ENCODE results near the gene COL18A1. TPM values are rescaled to one million over a fixed set of nuclear protein-coding genes. Genes with fewer than 3 reads are reported as not detected.

COL18A1 gene
- total RNA-seq, 1 experiment from 2014 or later = 676 TPM

DNA sequence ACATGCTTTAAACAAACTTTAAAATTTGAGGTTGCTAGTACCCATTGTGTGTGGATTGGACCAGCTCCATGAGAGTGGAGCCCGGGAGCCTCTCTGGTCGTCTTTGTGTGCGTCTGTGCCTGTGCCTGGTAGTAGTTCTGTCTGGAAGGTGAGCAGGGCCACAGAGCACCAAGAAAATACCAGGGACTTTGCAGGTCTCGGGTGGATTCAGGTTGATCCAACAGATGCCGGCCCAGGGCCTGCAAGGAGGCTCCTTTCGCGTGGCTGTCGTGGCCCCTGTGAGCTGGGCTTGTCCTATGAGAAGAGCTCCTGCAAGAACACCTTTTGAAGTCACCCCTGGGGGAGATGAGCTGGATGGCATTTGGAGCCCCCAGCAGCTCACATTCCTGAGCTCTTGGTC is 28.3 kb downstream of the COL18A1 start:
- TSS peak; percentile 42 for BruUV-seq (replicated peaks)
- no peak overlapping the region for H3K4me3 ChIP-seq (ENCODE audit: low read depth in 2 of 2, low read length in 2 of 2)
- no peaks in the 10 kb centered on the region for H3K27me3 ChIP-seq (ENCODE audit: control insufficient read depth, insufficient read depth, low read length)
- POLR2A ChIA-PET = no interaction called here
- peak overlapping the region; percentile 89 for H3K27ac ChIP-seq (ENCODE audit: low read length)
- H3K36me3 ChIP-seq (ENCODE audit: control insufficient read depth, insufficient read depth, low read length) = no peaks in the 10 kb centered on the region
- H3K9me3 ChIP-seq (ENCODE audit: control insufficient read depth, insufficient read depth, low read depth, low read length) = no peaks in the 10 kb centered on the region
- in situ Hi-C loops (cut with HindIII; ENCODE audit: low pct_unique_long_range_greater_than_20kb, low sequenced_read_pairs) = no loop called here
- DNase-seq (ENCODE audit: low read depth, low spot score) (no peak), ATAC-seq (no peak)
- TF ChIP-seq, protein P1, sequence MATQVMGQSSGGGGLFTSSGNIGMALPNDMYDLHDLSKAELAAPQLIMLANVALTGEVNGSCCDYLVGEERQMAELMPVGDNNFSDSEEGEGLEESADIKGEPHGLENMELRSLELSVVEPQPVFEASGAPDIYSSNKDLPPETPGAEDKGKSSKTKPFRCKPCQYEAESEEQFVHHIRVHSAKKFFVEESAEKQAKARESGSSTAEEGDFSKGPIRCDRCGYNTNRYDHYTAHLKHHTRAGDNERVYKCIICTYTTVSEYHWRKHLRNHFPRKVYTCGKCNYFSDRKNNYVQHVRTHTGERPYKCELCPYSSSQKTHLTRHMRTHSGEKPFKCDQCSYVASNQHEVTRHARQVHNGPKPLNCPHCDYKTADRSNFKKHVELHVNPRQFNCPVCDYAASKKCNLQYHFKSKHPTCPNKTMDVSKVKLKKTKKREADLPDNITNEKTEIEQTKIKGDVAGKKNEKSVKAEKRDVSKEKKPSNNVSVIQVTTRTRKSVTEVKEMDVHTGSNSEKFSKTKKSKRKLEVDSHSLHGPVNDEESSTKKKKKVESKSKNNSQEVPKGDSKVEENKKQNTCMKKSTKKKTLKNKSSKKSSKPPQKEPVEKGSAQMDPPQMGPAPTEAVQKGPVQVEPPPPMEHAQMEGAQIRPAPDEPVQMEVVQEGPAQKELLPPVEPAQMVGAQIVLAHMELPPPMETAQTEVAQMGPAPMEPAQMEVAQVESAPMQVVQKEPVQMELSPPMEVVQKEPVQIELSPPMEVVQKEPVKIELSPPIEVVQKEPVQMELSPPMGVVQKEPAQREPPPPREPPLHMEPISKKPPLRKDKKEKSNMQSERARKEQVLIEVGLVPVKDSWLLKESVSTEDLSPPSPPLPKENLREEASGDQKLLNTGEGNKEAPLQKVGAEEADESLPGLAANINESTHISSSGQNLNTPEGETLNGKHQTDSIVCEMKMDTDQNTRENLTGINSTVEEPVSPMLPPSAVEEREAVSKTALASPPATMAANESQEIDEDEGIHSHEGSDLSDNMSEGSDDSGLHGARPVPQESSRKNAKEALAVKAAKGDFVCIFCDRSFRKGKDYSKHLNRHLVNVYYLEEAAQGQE (IDR thresholded peaks at IDR 0.05; ENCODE audit: insufficient read depth in 1 of 2, low read depth in 2 of 2, low read length in 1 of 2) = no peak
- TF ChIP-seq SIN3A (IDR thresholded peaks at IDR 0.05; ENCODE audit: borderline replicate concordance, insufficient read depth, low read depth, low read length) (no peak), POLR2AphosphoS5 (IDR thresholded peaks at IDR 0.05; ENCODE audit: low read depth, low read length) (no peak), TCF7L2 (IDR thresholded peaks at IDR 0.05; ENCODE audit: low read depth, low read length) (no peak; the same call in none of the 2 replicates)
- TF ChIP-seq, protein P2, sequence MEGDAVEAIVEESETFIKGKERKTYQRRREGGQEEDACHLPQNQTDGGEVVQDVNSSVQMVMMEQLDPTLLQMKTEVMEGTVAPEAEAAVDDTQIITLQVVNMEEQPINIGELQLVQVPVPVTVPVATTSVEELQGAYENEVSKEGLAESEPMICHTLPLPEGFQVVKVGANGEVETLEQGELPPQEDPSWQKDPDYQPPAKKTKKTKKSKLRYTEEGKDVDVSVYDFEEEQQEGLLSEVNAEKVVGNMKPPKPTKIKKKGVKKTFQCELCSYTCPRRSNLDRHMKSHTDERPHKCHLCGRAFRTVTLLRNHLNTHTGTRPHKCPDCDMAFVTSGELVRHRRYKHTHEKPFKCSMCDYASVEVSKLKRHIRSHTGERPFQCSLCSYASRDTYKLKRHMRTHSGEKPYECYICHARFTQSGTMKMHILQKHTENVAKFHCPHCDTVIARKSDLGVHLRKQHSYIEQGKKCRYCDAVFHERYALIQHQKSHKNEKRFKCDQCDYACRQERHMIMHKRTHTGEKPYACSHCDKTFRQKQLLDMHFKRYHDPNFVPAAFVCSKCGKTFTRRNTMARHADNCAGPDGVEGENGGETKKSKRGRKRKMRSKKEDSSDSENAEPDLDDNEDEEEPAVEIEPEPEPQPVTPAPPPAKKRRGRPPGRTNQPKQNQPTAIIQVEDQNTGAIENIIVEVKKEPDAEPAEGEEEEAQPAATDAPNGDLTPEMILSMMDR (IDR thresholded peaks at IDR 0.05) = no peak
- CTCF ChIA-PET = no interaction called here
- peaks cover 77% of the 10 kb centered on the region for H3K4me1 ChIP-seq (ENCODE audit: control insufficient read depth, insufficient read depth, low read length)
- intact Hi-C loops (cut with micrococcal nuclease; ENCODE audit: unreplicated experiment) = no loop called here

DNA sequence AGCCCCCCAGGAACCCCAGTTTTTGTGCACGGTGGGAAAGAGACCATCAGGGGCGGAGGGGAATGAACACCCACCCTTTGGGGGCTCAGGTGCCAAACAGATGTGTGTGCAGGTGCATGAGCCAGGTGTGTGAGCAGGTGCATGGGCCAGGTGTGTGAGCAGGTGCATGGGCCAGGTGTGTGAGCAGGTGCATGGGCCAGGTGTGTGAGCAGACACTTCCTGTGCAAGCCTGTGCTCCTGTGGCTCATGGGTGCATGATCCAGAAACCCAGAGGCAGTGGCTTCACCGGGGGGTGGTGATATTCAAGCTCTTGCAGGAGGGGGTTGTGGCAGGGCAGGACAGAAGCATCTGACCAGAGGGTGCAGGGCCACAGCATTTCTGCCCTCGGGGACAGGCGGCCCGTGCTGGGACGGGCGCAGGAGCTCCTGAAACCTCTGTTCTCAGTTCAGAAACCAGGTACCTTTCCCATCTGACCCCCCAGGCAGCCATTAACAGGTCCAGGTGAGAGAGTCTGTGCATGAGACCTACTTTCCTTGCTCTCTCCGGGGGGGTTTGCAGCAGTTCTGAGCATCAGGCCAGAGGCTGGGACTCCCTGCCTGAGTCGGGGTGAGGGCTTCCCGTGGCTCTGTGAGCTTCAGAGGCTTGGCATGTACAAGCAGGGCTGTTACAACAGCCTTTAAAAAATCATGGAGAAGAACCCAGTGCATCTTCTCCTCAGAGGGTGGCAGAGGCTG is 29.1 kb downstream of the COL18A1 start:
- no peaks in the 10 kb centered on the region for H3K27me3 ChIP-seq (ENCODE audit: control insufficient read depth, insufficient read depth, low read length)
- no peak overlapping the region for H3K4me3 ChIP-seq (ENCODE audit: low read depth in 2 of 2, low read length in 2 of 2)
- H3K4me1 ChIP-seq (ENCODE audit: control insufficient read depth, insufficient read depth, low read length) = peaks cover 77% of the 10 kb centered on the region
- no TSS peak for BruUV-seq (replicated peaks)
- ChIA-PET CTCF (no interaction called here), POLR2A (no interaction called here)
- no peak for ATAC-seq
- peak overlapping the region; percentile 89 for H3K27ac ChIP-seq (ENCODE audit: low read length)
- TF ChIP-seq TCF7L2 (IDR thresholded peaks at IDR 0.05; ENCODE audit: low read depth, low read length) = no peak
- TF ChIP-seq, protein P1 (IDR thresholded peaks at IDR 0.05; ENCODE audit: insufficient read depth in 1 of 2, low read depth in 2 of 2, low read length in 1 of 2) = no peak
- TF ChIP-seq, protein P2 (IDR thresholded peaks at IDR 0.05) = no peak
- no peak for TF ChIP-seq SIN3A (IDR thresholded peaks at IDR 0.05; ENCODE audit: borderline replicate concordance, insufficient read depth, low read depth, low read length)
- no peak; the same call in 1 of the 2 replicates for TF ChIP-seq POLR2AphosphoS5 (IDR thresholded peaks at IDR 0.05; ENCODE audit: low read depth, low read length)
- H3K9me3 ChIP-seq (ENCODE audit: control insufficient read depth, insufficient read depth, low read depth, low read length) = no peaks in the 10 kb centered on the region
- intact Hi-C loops (cut with micrococcal nuclease; ENCODE audit: unreplicated experiment) (no loop called here), in situ Hi-C loops (cut with HindIII; ENCODE audit: low pct_unique_long_range_greater_than_20kb, low sequenced_read_pairs) (no loop called here)
- H3K36me3 ChIP-seq (ENCODE audit: control insufficient read depth, insufficient read depth, low read length) = no peaks in the 10 kb centered on the region
- DNase-seq (ENCODE audit: low read depth, low spot score) = no peak

Data from Panc1 (cell line).